ENCODE data around the gene RITA1.

Gene RITA1

GRCh38 chr12:113173081-113173698, 12.3 kb upstream of the RITA1 start:
- H3K9me3 ChIP-seq (ENCODE audit: low read length), result peaks cover 16% of the 10 kb centered on the region
- H3K4me3 ChIP-seq (ENCODE audit: low read length), result no peak overlapping the region
- peaks cover 67% of the 10 kb centered on the region for H3K36me3 ChIP-seq (ENCODE audit: insufficient read depth, low read length)
- no peaks in the 10 kb centered on the region for H3K4me1 ChIP-seq (ENCODE audit: insufficient read depth, low read length)
- no peaks in the 10 kb centered on the region for H3K27me3 ChIP-seq (ENCODE audit: insufficient read depth, low read length)
- H2AFZ ChIP-seq (ENCODE audit: low read depth, low read length), result no peak overlapping the region

- Histone ChIP-seq H3K4me3 (ENCODE audit: low read length) (no peak overlapping the region), H2AFZ (ENCODE audit: low read depth, low read length) (no peak overlapping the region), H3K4me1 (ENCODE audit: insufficient read depth, low read length) (no peaks in the 10 kb centered on the region), H3K36me3 (ENCODE audit: insufficient read depth, low read length) (peaks cover 71% of the 10 kb centered on the region), H3K9me3 (ENCODE audit: low read length) (peaks cover 19% of the 10 kb centered on the region), H3K27me3 (ENCODE audit: insufficient read depth, low read length) (no peaks in the 10 kb centered on the region)
Observed at GRCh38 chr12:113174461-113175384, 10.8 kb upstream of the RITA1 start.

- Histone ChIP-seq H3K4me1 (ENCODE audit: insufficient read depth, low read length) (no peaks in the 10 kb centered on the region), H3K36me3 (ENCODE audit: insufficient read depth, low read length) (peaks cover 59% of the 10 kb centered on the region), H3K27me3 (ENCODE audit: insufficient read depth, low read length) (no peaks in the 10 kb centered on the region)
Observed at GRCh38 chr12:113179023-113179422, 6.5 kb upstream of the RITA1 start.

GRCh38 chr12:113180333-113180732, 5.2 kb upstream of the RITA1 start:
- H3K27me3 ChIP-seq (ENCODE audit: insufficient read depth, low read length), result no peaks in the 10 kb centered on the region
- no peak overlapping the region for H2AFZ ChIP-seq (ENCODE audit: low read depth, low read length)
- H3K4me3 ChIP-seq (ENCODE audit: low read length), result no peak overlapping the region
- peaks cover 19% of the 10 kb centered on the region for H3K9me3 ChIP-seq (ENCODE audit: low read length)
- peaks cover 4% of the 10 kb centered on the region for H3K4me1 ChIP-seq (ENCODE audit: insufficient read depth, low read length)
- H3K36me3 ChIP-seq (ENCODE audit: insufficient read depth, low read length), result peaks cover 56% of the 10 kb centered on the region

More at GRCh38 chr12:113179023-113179422, 6.5 kb upstream of the RITA1 start:
- Histone ChIP-seq H3K9me3 (ENCODE audit: low read length) (peaks cover 19% of the 10 kb centered on the region), H3K4me3 (ENCODE audit: low read length) (no peak overlapping the region), H2AFZ (ENCODE audit: low read depth, low read length) (no peak overlapping the region)

GRCh38 chr12:113181975-113182374, 3.5 kb upstream of the RITA1 start:
- peaks cover 14% of the 10 kb centered on the region for H3K9me3 ChIP-seq (ENCODE audit: low read length)
- peaks cover 50% of the 10 kb centered on the region for H3K36me3 ChIP-seq (ENCODE audit: insufficient read depth, low read length)
- no peak overlapping the region for H3K4me3 ChIP-seq (ENCODE audit: low read length)
- no peaks in the 10 kb centered on the region for H3K27me3 ChIP-seq (ENCODE audit: insufficient read depth, low read length)
- no peak overlapping the region for H2AFZ ChIP-seq (ENCODE audit: low read depth, low read length)
- H3K4me1 ChIP-seq (ENCODE audit: insufficient read depth, low read length), result peaks cover 15% of the 10 kb centered on the region

- Histone ChIP-seq H3K27me3 (ENCODE audit: insufficient read depth, low read length) (no peaks in the 10 kb centered on the region), H3K4me1 (ENCODE audit: insufficient read depth, low read length) (peaks cover 15% of the 10 kb centered on the region), H3K9me3 (ENCODE audit: low read length) (peaks cover 2% of the 10 kb centered on the region), H3K36me3 (ENCODE audit: insufficient read depth, low read length) (peaks cover 39% of the 10 kb centered on the region), H2AFZ (ENCODE audit: low read depth, low read length) (no peak overlapping the region), H3K4me3 (ENCODE audit: low read length) (no peak overlapping the region)
Observed at GRCh38 chr12:113183030-113183589, 2.4 kb upstream of the RITA1 start.

- H3K4me3 ChIP-seq (ENCODE audit: low read length), result peak overlapping the region; percentile 85
- peak overlapping the region; percentile 86 for H2AFZ ChIP-seq (ENCODE audit: low read depth, low read length)
- peaks cover 15% of the 10 kb centered on the region for H3K4me1 ChIP-seq (ENCODE audit: insufficient read depth, low read length)
- no peaks in the 10 kb centered on the region for H3K27me3 ChIP-seq (ENCODE audit: insufficient read depth, low read length)
- peaks cover 31% of the 10 kb centered on the region for H3K36me3 ChIP-seq (ENCODE audit: insufficient read depth, low read length)
- H3K9me3 ChIP-seq (ENCODE audit: low read length), result no peaks in the 10 kb centered on the region
Observed at GRCh38 chr12:113184098-113184899, 1.2 kb upstream of the RITA1 start.

- Histone ChIP-seq H2AFZ (ENCODE audit: low read depth, low read length) (peak overlapping the region; percentile 86), H3K36me3 (ENCODE audit: insufficient read depth, low read length) (peaks cover 28% of the 10 kb centered on the region), H3K9me3 (ENCODE audit: low read length) (no peaks in the 10 kb centered on the region), H3K27me3 (ENCODE audit: insufficient read depth, low read length) (no peaks in the 10 kb centered on the region), H3K4me3 (ENCODE audit: low read length) (peak overlapping the region; percentile 85), H3K4me1 (ENCODE audit: insufficient read depth, low read length) (peaks cover 15% of the 10 kb centered on the region)
Observed at GRCh38 chr12:113184900-113185179, 681 bp upstream of the RITA1 start.

- Histone ChIP-seq H3K9me3 (ENCODE audit: low read length) (no peaks in the 10 kb centered on the region), H3K4me3 (ENCODE audit: low read length) (peak overlapping the region; percentile 85)
Observed at GRCh38 chr12:113186033-113186365, 478 bp downstream of the RITA1 start.

GRCh38 chr12:113186666-113187325, 1.3 kb downstream of the RITA1 start:
- no peak overlapping the region for H2AFZ ChIP-seq (ENCODE audit: low read depth, low read length)
- peaks cover 26% of the 10 kb centered on the region for H3K36me3 ChIP-seq (ENCODE audit: insufficient read depth, low read length)
- H3K4me1 ChIP-seq (ENCODE audit: insufficient read depth, low read length), result peaks cover 15% of the 10 kb centered on the region
- H3K4me3 ChIP-seq (ENCODE audit: low read length), result peak overlapping the region; percentile 85
- no peaks in the 10 kb centered on the region for H3K9me3 ChIP-seq (ENCODE audit: low read length)
- no peaks in the 10 kb centered on the region for H3K27me3 ChIP-seq (ENCODE audit: insufficient read depth, low read length)

More at GRCh38 chr12:113186033-113186365, 478 bp downstream of the RITA1 start:
- Histone ChIP-seq H3K4me1 (ENCODE audit: insufficient read depth, low read length) (peaks cover 15% of the 10 kb centered on the region), H3K27me3 (ENCODE audit: insufficient read depth, low read length) (no peaks in the 10 kb centered on the region), H2AFZ (ENCODE audit: low read depth, low read length) (peak overlapping the region; percentile 86), H3K36me3 (ENCODE audit: insufficient read depth, low read length) (peaks cover 20% of the 10 kb centered on the region)

- H2AFZ ChIP-seq (ENCODE audit: low read depth, low read length), result no peak overlapping the region
- H3K9me3 ChIP-seq (ENCODE audit: low read length), result no peaks in the 10 kb centered on the region
- H3K4me3 ChIP-seq (ENCODE audit: low read length), result no peak overlapping the region
- H3K36me3 ChIP-seq (ENCODE audit: insufficient read depth, low read length), result peaks cover 20% of the 10 kb centered on the region
- H3K4me1 ChIP-seq (ENCODE audit: insufficient read depth, low read length), result peaks cover 16% of the 10 kb centered on the region
- H3K27me3 ChIP-seq (ENCODE audit: insufficient read depth, low read length), result no peaks in the 10 kb centered on the region
Observed at GRCh38 chr12:113189361-113189760, 3.8 kb downstream of the RITA1 start.

- Histone ChIP-seq H2AFZ (ENCODE audit: low read depth, low read length) (no peak overlapping the region), H3K4me1 (ENCODE audit: insufficient read depth, low read length) (peaks cover 15% of the 10 kb centered on the region), H3K36me3 (ENCODE audit: insufficient read depth, low read length) (peaks cover 20% of the 10 kb centered on the region), H3K4me3 (ENCODE audit: low read length) (no peak overlapping the region), H3K27me3 (ENCODE audit: insufficient read depth, low read length) (no peaks in the 10 kb centered on the region), H3K9me3 (ENCODE audit: low read length) (no peaks in the 10 kb centered on the region)
Observed at GRCh38 chr12:113190761-113191160, 5.2 kb downstream of the RITA1 start.

Data from neuron (in vitro differentiated cells).